Testis (tissue), 2 donors: ENCODE data around the gene ZSCAN30.

Experiments
- POLR2A ChIP-seq: fragments of 450-650 bp; IDR thresholded peaks from one replicate; pipeline ENCODE4 v1.6.1; 2017; ENCODE audit warnings: antibody characterized with exemption, mild to moderate bottlenecking, moderate library complexity
- TF ChIP-seq, protein P1 (sequence below), 3 experiments: fragments of 450-650 bp in 2 of 3; fragments of 200-600 bp in 1 of 3; sonication (generic) in 1 of 3; IDR thresholded peaks; one replicate each; pipeline ENCODE4 v1.5.1; 2016 to 2019; ENCODE audit warnings: antibody characterized with exemption in 3 of 3, mild to moderate bottlenecking in 2 of 3, moderate library complexity in 1 of 3

DNA sequence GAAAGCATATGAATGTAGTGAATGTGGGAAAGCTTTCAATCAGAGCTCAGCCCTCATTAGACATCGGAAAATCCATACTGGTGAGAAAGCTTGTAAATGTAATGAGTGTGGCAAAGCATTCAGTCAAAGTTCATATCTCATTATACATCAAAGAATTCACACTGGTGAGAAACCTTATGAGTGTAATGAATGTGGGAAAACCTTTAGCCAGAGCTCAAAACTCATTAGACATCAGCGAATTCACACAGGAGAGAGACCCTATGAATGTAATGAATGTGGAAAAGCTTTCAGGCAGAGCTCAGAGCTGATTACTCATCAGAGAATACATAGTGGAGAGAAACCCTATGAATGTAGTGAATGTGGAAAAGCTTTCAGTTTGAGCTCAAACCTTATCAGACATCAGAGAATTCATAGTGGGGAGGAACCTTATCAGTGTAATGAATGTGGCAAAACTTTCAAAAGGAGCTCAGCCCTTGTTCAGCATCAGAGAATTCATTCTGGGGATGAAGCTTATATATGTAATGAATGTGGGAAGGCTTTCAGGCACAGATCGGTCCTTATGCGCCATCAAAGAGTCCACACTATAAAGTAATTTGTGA, 44.2 kb downstream of the ZSCAN30 start:
- TF ChIP-seq, protein P1, sequence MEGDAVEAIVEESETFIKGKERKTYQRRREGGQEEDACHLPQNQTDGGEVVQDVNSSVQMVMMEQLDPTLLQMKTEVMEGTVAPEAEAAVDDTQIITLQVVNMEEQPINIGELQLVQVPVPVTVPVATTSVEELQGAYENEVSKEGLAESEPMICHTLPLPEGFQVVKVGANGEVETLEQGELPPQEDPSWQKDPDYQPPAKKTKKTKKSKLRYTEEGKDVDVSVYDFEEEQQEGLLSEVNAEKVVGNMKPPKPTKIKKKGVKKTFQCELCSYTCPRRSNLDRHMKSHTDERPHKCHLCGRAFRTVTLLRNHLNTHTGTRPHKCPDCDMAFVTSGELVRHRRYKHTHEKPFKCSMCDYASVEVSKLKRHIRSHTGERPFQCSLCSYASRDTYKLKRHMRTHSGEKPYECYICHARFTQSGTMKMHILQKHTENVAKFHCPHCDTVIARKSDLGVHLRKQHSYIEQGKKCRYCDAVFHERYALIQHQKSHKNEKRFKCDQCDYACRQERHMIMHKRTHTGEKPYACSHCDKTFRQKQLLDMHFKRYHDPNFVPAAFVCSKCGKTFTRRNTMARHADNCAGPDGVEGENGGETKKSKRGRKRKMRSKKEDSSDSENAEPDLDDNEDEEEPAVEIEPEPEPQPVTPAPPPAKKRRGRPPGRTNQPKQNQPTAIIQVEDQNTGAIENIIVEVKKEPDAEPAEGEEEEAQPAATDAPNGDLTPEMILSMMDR (IDR thresholded peaks at IDR 0.05) = no peak
- TF ChIP-seq POLR2A = no peak
